ENCODE measurements around the gene ADTRP.
"Not testable (repeated sequence)": the region's sequence is repeated elsewhere in the genome, so short reads cannot be mapped to it uniquely, and the experiment has no call there.

Gene ADTRP

DNA sequence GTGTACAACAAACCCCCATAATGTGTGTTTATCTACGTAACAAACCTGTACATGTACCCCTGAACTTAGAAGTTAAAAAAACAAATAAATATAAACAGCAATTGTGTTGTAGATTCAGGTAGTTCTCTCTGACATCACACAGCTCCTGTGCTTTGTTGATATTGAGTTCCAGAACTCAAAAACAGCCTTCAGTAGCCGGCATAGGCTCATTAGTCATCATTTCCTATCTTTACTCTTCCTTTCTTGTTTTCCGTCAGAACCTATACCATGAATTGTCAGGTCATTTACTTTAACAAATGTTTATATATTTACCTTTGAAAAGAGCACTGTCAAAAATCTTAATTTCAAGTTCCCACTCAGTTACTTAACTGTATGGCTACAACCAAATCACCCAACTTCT, 88.8 kb downstream of the ADTRP start:
- DNase-seq: no peak

- not testable (repeated sequence) for DNase-seq
These were observed 89.2 kb downstream of the ADTRP start for GRCh38 chr6:11689400-11689799.

DNA sequence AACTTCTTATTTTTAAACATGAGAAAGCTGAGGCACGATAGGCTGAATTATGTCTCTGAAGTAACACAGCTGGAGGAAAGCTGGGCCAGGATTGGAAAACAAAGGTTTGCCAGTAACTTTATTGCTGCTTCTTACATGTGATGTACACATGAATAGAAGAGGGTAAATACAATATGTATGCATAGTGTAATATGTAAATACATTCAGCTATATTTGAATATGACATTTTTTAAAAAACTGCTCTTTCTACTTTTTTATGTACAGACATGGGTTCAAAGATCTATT, 90.2 kb downstream of the ADTRP start:
- DNase-seq: no peak

DNA sequence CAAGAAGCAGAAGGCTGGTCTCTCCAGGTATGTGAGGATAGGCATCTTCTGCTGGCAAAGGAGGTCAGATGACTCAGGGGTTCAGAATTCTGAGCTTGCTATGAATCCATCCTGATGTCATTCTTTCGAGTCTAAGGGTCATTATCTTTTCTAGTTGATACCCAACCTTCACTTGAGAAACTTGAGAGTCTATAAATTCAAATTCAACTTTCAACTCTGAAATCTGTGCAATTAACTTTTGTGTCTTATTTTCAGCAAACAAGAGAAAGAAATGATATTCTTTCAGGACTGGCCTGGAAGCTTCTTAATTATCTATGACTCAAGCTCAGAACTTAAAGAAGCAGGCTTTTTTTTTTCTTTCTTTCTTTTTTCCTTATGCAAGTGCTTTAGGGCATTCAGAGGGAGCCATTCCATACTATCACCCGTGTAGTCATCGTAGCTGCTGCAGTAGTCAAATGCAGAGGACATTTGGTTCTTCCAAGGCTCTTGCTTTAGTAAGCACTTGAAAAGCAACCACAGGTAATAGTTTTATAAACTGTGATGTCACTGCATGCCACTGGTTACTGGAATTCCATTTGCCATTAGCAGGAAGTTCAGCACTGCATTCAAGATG, 93.0 kb downstream of the ADTRP start:
- peak; percentile 92 for DNase-seq

GRCh38 chr6:11684901-11685480, 93.6 kb downstream of the ADTRP start:
- no peak for DNase-seq

GRCh38 chr6:11683871-11684270, 94.7 kb downstream of the ADTRP start:
- DNase-seq: no peak

DNA sequence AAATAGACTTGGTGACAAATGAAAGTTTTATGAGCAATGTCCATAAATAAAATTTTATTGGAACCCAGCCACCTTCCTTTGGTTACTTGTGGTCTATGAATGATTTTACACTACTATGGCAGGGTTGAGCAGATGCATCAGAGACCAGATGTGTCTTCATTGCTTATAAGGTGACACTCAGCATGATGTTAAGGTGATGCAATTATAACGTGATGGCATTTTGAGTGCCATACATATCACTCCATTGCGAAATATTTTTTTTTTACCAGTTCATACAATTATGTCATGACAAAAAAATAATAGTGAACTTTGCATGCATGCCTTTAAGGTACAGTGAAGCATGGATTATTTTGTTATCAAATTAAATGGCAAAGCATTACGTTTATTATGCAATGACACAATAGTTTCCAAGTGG, 96.0 kb downstream of the ADTRP start:
- DNase-seq: peak; percentile 61

GRCh38 chr6:11681770-11682169, 96.8 kb downstream of the ADTRP start:
- DNase-seq: no peak

- DNase-seq: no peak
These were observed 97.2 kb downstream of the ADTRP start for GRCh38 chr6:11681357-11681756.

- not testable (repeated sequence) for DNase-seq
These were observed 98.1 kb downstream of the ADTRP start for GRCh38 chr6:11680479-11680878.

- DNase-seq: no peak
These were observed 99.5 kb downstream of the ADTRP start for GRCh38 chr6:11679099-11679498.

GRCh38 chr6:11675601-11676000, 103.0 kb downstream of the ADTRP start:
- no peak for DNase-seq

- DNase-seq: no peak
These were observed 105.9 kb downstream of the ADTRP start for GRCh38 chr6:11672669-11673068.

- peak; percentile 49 for DNase-seq
These were observed 106.3 kb downstream of the ADTRP start for GRCh38 chr6:11672256-11672655.

DNA sequence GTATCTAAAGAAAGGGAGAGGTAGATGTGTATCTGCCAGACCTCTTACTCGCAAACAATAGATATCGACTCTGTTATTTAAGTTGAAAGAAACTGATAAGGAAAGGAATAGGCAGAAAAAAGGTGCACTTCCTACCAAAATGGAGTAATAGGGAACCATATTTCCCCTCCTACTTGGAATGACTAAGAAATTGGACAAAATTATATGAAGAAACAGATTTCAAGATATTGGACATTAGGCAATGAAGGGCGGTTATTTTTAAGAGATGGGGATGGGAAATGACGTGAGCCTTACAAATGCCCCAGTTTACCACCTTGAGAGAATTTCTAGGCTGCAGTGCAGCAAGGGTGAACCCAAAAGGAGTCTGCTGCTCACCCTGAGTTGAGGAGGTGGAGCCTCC, 108.9 kb downstream of the ADTRP start:
- DNase-seq: no peak

DNA sequence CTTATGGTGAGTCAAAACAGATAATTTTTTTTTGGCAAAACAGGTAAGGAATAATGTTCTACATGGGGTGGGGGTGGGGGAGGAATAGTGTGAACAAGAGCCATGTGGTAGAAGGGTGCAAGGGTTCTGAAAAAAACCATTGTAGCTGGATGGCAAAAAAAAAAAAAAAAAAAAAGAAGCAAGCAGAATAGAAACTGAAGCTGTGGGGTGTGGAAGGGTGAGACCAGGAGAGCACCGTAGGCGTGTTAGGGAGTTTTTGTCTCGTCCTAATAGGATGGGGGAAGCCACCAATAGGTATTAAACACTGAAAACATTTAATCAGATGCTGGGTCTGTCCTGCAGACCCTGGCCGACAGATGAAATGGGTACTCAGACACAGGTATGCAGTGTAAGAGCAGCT, 110.1 kb downstream of the ADTRP start:
- DNase-seq: no peak

DNA sequence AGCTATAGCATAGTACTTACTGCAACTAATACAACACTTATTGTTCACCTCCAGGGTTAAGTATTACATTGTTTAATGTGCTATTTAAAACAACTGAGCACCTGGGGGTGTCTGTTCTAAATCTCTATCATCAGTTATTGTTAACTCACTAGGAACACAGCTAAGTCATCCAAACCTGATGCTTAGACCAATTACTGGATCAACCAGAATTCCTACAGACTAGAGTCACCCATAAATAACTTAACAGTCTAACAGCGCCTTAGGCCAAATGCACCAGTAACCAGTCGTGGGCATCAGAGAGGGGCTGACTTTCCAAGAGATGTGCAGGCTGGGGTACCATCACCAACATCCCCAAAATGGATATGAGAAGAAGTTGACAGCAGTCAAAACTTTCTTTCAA, 110.7 kb downstream of the ADTRP start:
- DNase-seq: peak; percentile 49

DNA sequence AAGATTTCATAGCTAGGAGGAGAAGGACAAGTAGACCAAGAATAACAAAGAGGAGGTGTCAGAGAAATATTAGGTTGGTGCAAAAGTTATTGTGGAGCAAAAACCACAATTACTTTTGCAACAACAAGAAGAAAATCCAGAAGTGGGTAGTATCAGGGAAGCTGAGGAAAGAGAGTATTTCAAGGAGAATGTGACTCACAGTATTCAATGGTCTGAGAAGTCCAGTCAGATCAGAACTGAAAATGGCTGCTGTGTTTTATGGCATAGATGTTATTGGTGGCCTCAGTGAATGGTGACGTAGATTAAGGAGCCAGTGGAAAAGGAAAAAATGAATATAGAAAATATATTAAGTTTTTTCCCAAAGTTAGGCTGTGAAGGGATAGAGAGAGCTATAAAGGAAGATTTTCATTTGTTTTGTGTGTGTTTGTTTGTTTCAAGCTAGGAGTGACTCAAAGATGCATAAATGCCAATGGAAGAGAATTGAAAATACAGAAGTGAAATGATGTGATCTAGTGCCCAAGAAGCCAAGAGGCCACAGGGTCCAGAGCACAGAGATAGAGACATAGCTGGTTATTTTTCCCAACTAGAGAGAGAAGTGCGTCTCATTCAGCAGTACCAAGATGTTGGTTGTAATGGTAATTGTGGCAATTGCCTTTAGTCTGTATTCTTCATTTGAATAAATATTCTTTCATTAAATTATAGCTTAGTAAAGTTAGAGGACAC, 112.8 kb downstream of the ADTRP start:
- no peak for DNase-seq
